K562 (cell line): ENCODE data around the gene PRM3. TPM values are rescaled to one million over a fixed set of nuclear protein-coding genes. Genes with fewer than 3 reads are reported as not detected.

Experiments used
- ARID3B ChIP-seq: fragments of 250-450 bp; sonication (Bioruptor Pico); IDR thresholded peaks from 2 replicates; pipeline ENCODE4 v1.4.0; 2020; ENCODE audit warnings: borderline replicate concordance
- HIVEP1 ChIP-seq: fragments of 250-450 bp; sonication (Bioruptor Pico); IDR thresholded peaks from 2 replicates; pipeline ENCODE4 v1.4.0; 2020; ENCODE audit warnings: mild to moderate bottlenecking
- SAP30 ChIP-seq: fragments of 200-600 bp; sonication (generic); IDR thresholded peaks from 2 replicates; pipeline ENCODE4 v1.6.1; 2012; ENCODE audit warnings: borderline replicate concordance, low read depth, mild to moderate bottlenecking, moderate library complexity, low read length, control low read depth, inconsistent platforms; ENCODE audit not compliant: insufficient read depth, poor library complexity, severe bottlenecking
- TBL1XR1 ChIP-seq, 2 experiments: IDR thresholded peaks; 2 replicates each; pipeline ENCODE4 v1.6.1; 2012; ENCODE audit warnings: improper control_type of control experiment in 2 of 2, low read length in 2 of 2, mild to moderate bottlenecking in 1 of 2
- TRIM25 ChIP-seq: fragments of 450-650 bp; IDR thresholded peaks from 2 replicates; pipeline ENCODE4 v1.7.0; 2016; ENCODE audit warnings: borderline replicate concordance
- ZNF217 ChIP-seq: sonication (generic); formaldehyde crosslinking; IDR thresholded peaks from 2 replicates; pipeline ENCODE4 v1.8.0; 2022; ENCODE audit warnings: mild to moderate bottlenecking, missing genetic modification reagents
- ZNF407 ChIP-seq: fragments of 450-650 bp; IDR thresholded peaks from 2 replicates; pipeline ENCODE4 v1.6.1; 2016; ENCODE audit warnings: low read depth
- ZNF561 ChIP-seq: fragments of 450-650 bp; formaldehyde crosslinking; conservative IDR thresholded peaks from 2 replicates; pipeline ENCODE4 v1.4.0; 2020; ENCODE audit warnings: mild to moderate bottlenecking, moderate library complexity
- ZNF77 ChIP-seq: fragments of 250-450 bp; sonication (Bioruptor Pico); IDR thresholded peaks from 2 replicates; pipeline ENCODE4 v1.5.0; 2020
- polyA plus RNA-seq, 8 experiments: library from polyadenylated mRNA; depleted of rRNA in 4 of 8; stranded (reverse) in 5 of 8; unstranded in 3 of 8; fragments of >200 nt; fragmentation: Nextera tagmentation in 2 of 8; fragmentation: Illumina TruSeq in 1 of 8; extraction: Ambion mirVana in 2 of 8; extraction: Trizol in 1 of 8; gene quantifications; 2 replicates each; pipeline versions ENCODE4 v1.2.1 to v1.2.3, GENCODE V29; 2011 to 2014; ENCODE audit warnings: inconsistent platforms in 1 of 8, missing spikeins in 1 of 8
- total RNA-seq, 7 experiments: library from RNA; depleted of rRNA in 6 of 7; stranded (reverse); fragments of >200 nt in 6 of 7; fragmentation: Illumina TruSeq in 2 of 7; extraction: Trizol in 2 of 7; gene quantifications; 2 replicates each; pipeline versions ENCODE4 v1.2.1 to v1.2.3, GENCODE V29; 2011 to 2021; ENCODE audit warnings: low replicate concordance in 1 of 7

The PRM3 gene
- total and polyA plus RNA-seq, 9 of the 15 experiments (the other 6 are each of a cell fraction or from before 2014, with no cell fraction given) = not detected

GRCh38 chr16:11232852-11233726 lies 40.3 kb downstream of the PRM3 start (continued):
- peak; percentile 74 for TF ChIP-seq HIVEP1 (CRISPR knock-in tag)
- TF ChIP-seq TBL1XR1 (IDR thresholded peaks at IDR 0.05; ENCODE audit: low read length in 2 of 2) = peak in 1 of 2 experiments; percentile 87; a peak in 2 of 4 replicates
- TF ChIP-seq ZNF77 (CRISPR knock-in tag) = no peak
- TF ChIP-seq TRIM25 = no peak
- TF ChIP-seq ZNF561 (CRISPR knock-in tag) = 0 out of 2 replicates have a peak, but pooled peaks have one; percentile 21
- peak; percentile 85; the same call in 1 of the 2 replicates for TF ChIP-seq ARID3B (CRISPR knock-in tag)
- no peak for TF ChIP-seq ZNF407
- TF ChIP-seq SAP30 = no peak
- no peak for TF ChIP-seq ZNF217 (CRISPR knock-in tag)
